ENCODE results near the gene LEMD2. TPM values are rescaled to one million over a fixed set of nuclear protein-coding genes. Genes with fewer than 3 reads are reported as not detected.
A peak's percentile ranks its signal among the peaks of the same experiment; 100 is the strongest.

LEMD2 gene
- total RNA-seq, 2 donors from 2014 or later = 51.0 to 54.3 TPM

DNA sequence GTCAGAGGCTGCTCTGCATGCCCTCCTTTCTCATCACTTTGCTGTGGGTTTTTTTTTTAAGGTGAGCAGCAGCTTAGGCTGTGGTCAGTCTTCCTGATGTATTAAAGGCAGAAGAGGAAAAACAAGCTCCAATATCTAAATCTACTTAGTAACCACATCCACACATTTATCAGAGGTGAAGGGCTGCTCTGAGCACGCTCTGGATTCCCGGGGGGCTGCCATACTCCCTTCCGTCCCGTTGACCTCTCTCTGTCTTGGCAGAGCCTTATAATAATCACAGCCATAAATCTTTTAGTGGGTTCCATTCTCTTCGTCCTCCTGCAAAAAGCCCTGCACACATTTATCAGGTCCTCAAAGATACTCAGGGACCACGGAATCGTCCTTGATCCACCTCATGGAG, 2.7 kb upstream of the LEMD2 start:
- Mint-ChIP-seq H3K4me1 (peaks cover 22% of the 10 kb centered on the region), H3K27ac (no peak overlapping the region), H3K9me3 (no peaks in the 10 kb centered on the region), H3K4me3 (no peak overlapping the region), H3K36me3 (ENCODE audit: low read depth) (peaks cover 12% of the 10 kb centered on the region), H3K27me3 (no peaks in the 10 kb centered on the region)
- ATAC-seq (replicated peaks) = no peak

GRCh38 chr6:33790910-33791309, 2.0 kb upstream of the LEMD2 start:
- no peak for ATAC-seq (replicated peaks)
- H3K27ac Mint-ChIP-seq = no peak overlapping the region
- peak overlapping the region; percentile 47 for H3K4me3 Mint-ChIP-seq
- H3K9me3 Mint-ChIP-seq = no peaks in the 10 kb centered on the region
- peaks cover 29% of the 10 kb centered on the region for H3K4me1 Mint-ChIP-seq
- peaks cover 19% of the 10 kb centered on the region for H3K36me3 Mint-ChIP-seq (ENCODE audit: low read depth)
- H3K27me3 Mint-ChIP-seq = no peaks in the 10 kb centered on the region

DNA sequence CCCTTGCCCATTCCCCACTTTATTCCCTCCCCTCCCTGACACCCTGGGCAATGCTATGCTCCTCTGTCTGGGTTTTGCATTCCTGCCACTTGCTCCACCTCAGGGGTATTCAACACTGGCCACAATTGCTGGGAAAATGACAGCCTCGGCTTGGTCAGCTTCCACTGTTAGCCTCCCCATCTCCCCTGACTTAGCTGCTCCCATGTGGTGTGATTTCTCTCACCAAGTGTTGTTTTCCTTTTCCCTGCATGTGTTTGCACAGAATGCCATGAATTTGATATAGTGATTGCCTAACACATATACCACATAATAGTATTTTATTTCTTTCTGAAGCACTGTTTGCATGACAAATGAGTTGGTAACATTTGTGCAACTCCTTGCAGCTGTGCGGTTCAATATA, 1.4 kb upstream of the LEMD2 start:
- peaks cover 24% of the 10 kb centered on the region for H3K36me3 Mint-ChIP-seq (ENCODE audit: low read depth)
- no peaks in the 10 kb centered on the region for H3K9me3 Mint-ChIP-seq
- ATAC-seq (replicated peaks) = no peak
- peaks cover 29% of the 10 kb centered on the region for H3K4me1 Mint-ChIP-seq
- H3K27me3 Mint-ChIP-seq = no peaks in the 10 kb centered on the region
- peak overlapping the region; percentile 47 for H3K4me3 Mint-ChIP-seq
- H3K27ac Mint-ChIP-seq = no peak overlapping the region

GRCh38 chr6:33789550-33789895, 593 bp upstream of the LEMD2 start:
- H3K27ac Mint-ChIP-seq = peak overlapping the region; percentile 93
- no peaks in the 10 kb centered on the region for H3K27me3 Mint-ChIP-seq
- peaks cover 35% of the 10 kb centered on the region for H3K4me1 Mint-ChIP-seq
- H3K36me3 Mint-ChIP-seq (ENCODE audit: low read depth) = peaks cover 33% of the 10 kb centered on the region
- H3K9me3 Mint-ChIP-seq = no peaks in the 10 kb centered on the region
- H3K4me3 Mint-ChIP-seq = peak overlapping the region; percentile 83
- ATAC-seq (replicated peaks) = no peak

DNA sequence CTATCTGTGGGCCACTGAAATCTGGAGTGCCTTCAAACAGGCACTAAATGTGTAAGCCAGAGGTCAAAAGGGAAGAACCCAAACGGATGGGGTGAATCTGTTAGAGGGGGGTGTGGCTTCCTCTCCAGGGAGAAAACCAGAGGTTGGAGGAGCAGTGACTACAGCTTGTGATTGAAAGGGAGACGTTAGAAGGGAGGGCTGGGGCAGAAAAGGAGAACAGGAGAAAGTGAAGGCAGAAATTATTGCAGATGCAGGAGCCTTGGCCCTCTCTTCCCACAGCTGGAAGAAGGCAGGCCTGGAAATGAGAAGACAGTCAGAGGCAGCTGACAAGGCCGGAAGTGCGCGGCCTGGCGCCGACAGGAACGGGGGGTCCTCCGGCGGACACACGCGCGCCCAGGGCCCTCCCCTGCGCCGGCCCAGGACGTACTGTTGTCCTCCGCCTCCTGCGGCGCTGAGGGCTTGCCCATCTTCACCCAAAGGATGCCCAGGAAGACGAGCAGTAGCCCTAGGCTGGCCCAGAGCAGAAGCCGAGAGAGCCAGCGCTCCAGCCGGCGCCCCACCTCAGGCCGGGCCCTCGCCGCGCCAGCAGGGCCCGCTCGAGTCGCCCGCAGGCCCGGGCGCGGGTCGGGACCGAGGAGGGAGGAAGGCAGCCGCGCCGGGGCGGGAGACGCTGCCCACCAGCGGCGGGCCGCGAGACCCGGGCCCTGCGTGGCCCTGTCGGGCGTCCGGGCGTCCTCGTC, 806 bp downstream of the LEMD2 start:
- Mint-ChIP-seq H3K27me3 (no peaks in the 10 kb centered on the region), H3K36me3 (ENCODE audit: low read depth) (peaks cover 47% of the 10 kb centered on the region), H3K4me3 (peak overlapping the region; percentile 87), H3K9me3 (no peaks in the 10 kb centered on the region), H3K4me1 (peaks cover 36% of the 10 kb centered on the region), H3K27ac (peak overlapping the region; percentile 97)
- peak; percentile 73 for ATAC-seq (replicated peaks)

GRCh38 chr6:33787346-33787953, 1.5 kb downstream of the LEMD2 start:
- peak; percentile 36 for ATAC-seq (replicated peaks)
- Mint-ChIP-seq H3K27me3 (no peaks in the 10 kb centered on the region), H3K4me1 (peaks cover 36% of the 10 kb centered on the region), H3K9me3 (no peaks in the 10 kb centered on the region), H3K4me3 (peak overlapping the region; percentile 87), H3K36me3 (ENCODE audit: low read depth) (peaks cover 53% of the 10 kb centered on the region), H3K27ac (peak overlapping the region; percentile 97)

DNA sequence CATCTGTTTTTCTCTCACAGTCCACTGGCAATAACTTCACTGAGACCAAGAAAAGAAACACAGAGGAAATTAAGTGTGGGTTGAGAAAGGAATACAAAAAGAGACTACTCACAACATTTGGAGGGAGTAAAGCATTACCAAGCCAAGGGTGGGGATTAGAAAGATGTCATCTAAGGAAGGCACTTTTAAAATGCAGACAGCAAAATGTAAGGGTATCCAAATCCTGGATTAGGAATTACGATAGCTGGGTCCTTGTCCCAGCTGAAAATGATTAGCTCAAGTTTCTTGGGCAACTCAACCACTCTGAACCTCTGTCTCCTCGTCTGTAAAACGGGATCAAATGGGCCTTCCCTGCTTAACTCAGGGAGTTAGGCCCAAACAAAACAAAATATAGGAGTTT, 2.2 kb downstream of the LEMD2 start:
- Mint-ChIP-seq H3K27me3 (no peaks in the 10 kb centered on the region), H3K27ac (peak overlapping the region; percentile 97), H3K9me3 (no peaks in the 10 kb centered on the region), H3K4me1 (peaks cover 36% of the 10 kb centered on the region), H3K4me3 (peak overlapping the region; percentile 87), H3K36me3 (ENCODE audit: low read depth) (peaks cover 61% of the 10 kb centered on the region)
- no peak for ATAC-seq (replicated peaks)

GRCh38 chr6:33785778-33786177, 3.2 kb downstream of the LEMD2 start:
- H3K4me3 Mint-ChIP-seq = peak overlapping the region; percentile 87
- ATAC-seq (replicated peaks) = no peak

DNA sequence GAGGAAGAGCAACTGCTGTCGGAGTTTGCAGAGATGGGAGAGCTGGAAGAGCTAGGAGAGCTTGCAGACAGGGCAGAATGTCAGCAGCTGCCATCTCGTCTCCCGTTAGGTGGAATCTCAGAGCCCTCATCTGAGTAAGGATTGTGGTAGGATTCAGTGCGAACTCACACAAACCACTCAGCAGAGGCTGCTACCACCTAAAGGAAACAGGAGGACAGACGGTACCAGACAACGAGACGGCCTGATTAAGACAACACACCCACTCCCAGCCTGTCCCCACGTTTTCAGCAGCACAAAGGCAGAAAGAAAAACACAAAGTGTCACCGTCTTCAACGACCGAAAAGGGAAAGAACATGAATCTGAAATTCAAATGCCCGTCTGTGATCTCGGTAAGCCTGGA, 4.1 kb downstream of the LEMD2 start:
- H3K27ac Mint-ChIP-seq = peak overlapping the region; percentile 57
- no peaks in the 10 kb centered on the region for H3K27me3 Mint-ChIP-seq
- peaks cover 79% of the 10 kb centered on the region for H3K36me3 Mint-ChIP-seq (ENCODE audit: low read depth)
- peaks cover 32% of the 10 kb centered on the region for H3K4me1 Mint-ChIP-seq
- ATAC-seq (replicated peaks) = no peak
- peak overlapping the region; percentile 87 for H3K4me3 Mint-ChIP-seq
- no peaks in the 10 kb centered on the region for H3K9me3 Mint-ChIP-seq

More at GRCh38 chr6:33785778-33786177, 3.2 kb downstream of the LEMD2 start:
- H3K27me3 Mint-ChIP-seq = no peaks in the 10 kb centered on the region
- H3K27ac Mint-ChIP-seq = peak overlapping the region; percentile 97
- peaks cover 36% of the 10 kb centered on the region for H3K4me1 Mint-ChIP-seq
- H3K9me3 Mint-ChIP-seq = no peaks in the 10 kb centered on the region
- H3K36me3 Mint-ChIP-seq (ENCODE audit: low read depth) = peaks cover 69% of the 10 kb centered on the region

- H3K4me3 Mint-ChIP-seq = no peak overlapping the region
- peak overlapping the region; percentile 57 for H3K27ac Mint-ChIP-seq
- no peaks in the 10 kb centered on the region for H3K9me3 Mint-ChIP-seq
- H3K27me3 Mint-ChIP-seq = no peaks in the 10 kb centered on the region
- peaks cover 26% of the 10 kb centered on the region for H3K4me1 Mint-ChIP-seq
- ATAC-seq (replicated peaks) = no peak
- H3K36me3 Mint-ChIP-seq (ENCODE audit: low read depth) = peaks cover 87% of the 10 kb centered on the region
Measured at GRCh38 chr6:33783781-33784520, 5.0 kb downstream of the LEMD2 start.

- H3K9me3 Mint-ChIP-seq = no peaks in the 10 kb centered on the region
- no peak overlapping the region for H3K4me3 Mint-ChIP-seq
- peaks cover 94% of the 10 kb centered on the region for H3K36me3 Mint-ChIP-seq (ENCODE audit: low read depth)
- H3K27me3 Mint-ChIP-seq = no peaks in the 10 kb centered on the region
- peak overlapping the region; percentile 57 for H3K27ac Mint-ChIP-seq
- no peak for ATAC-seq (replicated peaks)
- H3K4me1 Mint-ChIP-seq = peaks cover 23% of the 10 kb centered on the region
Measured at GRCh38 chr6:33782561-33782960, 6.4 kb downstream of the LEMD2 start.

GRCh38 chr6:33781131-33781975, 7.6 kb downstream of the LEMD2 start:
- Mint-ChIP-seq H3K4me3 (no peak overlapping the region), H3K4me1 (peaks cover 11% of the 10 kb centered on the region), H3K27ac (no peak overlapping the region), H3K9me3 (no peaks in the 10 kb centered on the region), H3K27me3 (no peaks in the 10 kb centered on the region), H3K36me3 (ENCODE audit: low read depth) (peaks cover 99% of the 10 kb centered on the region)
- ATAC-seq (replicated peaks) = no peak

- H3K27ac Mint-ChIP-seq = no peak overlapping the region
- peaks cover 99% of the 10 kb centered on the region for H3K36me3 Mint-ChIP-seq (ENCODE audit: low read depth)
- ATAC-seq (replicated peaks) = no peak
- H3K4me1 Mint-ChIP-seq = peaks cover 4% of the 10 kb centered on the region
- no peaks in the 10 kb centered on the region for H3K27me3 Mint-ChIP-seq
- no peaks in the 10 kb centered on the region for H3K9me3 Mint-ChIP-seq
- no peak overlapping the region for H3K4me3 Mint-ChIP-seq
Measured at GRCh38 chr6:33779895-33780294, 9.0 kb downstream of the LEMD2 start.

DNA sequence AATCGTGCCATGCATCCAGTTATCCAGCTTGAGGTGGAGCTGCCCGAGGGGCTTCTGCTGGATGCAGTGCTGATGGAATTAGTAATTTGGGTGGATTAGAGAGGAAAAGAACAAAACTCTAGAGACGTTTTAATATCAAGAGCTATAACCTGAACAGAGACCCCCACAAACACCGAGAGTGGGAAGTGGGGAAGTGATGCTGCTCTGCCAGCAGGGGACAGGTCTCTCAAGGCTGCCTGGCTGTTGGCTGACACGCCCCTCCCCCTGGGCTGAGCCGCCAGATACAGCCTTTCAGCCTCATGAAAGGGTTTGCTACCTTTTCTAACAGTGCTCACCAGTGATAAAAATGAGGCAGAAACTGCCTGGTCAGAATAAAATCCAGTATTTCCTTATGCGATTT, 9.6 kb downstream of the LEMD2 start:
- H3K4me1 Mint-ChIP-seq = no peaks in the 10 kb centered on the region
- no peaks in the 10 kb centered on the region for H3K9me3 Mint-ChIP-seq
- no peak overlapping the region for H3K4me3 Mint-ChIP-seq
- no peaks in the 10 kb centered on the region for H3K27me3 Mint-ChIP-seq
- ATAC-seq (replicated peaks) = no peak
- peaks cover 99% of the 10 kb centered on the region for H3K36me3 Mint-ChIP-seq (ENCODE audit: low read depth)
- no peak overlapping the region for H3K27ac Mint-ChIP-seq
